Activated naive CD4-positive, alpha-beta T cell treated with anti-CD3 and anti-CD28 coated beads, Interleukin-2, amount 50 U/mL, for 24 hours (primary cell): ENCODE measurements around the gene HOXB3.

Experiments
- H3K27ac Mint-ChIP-seq: one replicate; pipeline ENCODE4 v1.8.0; 2021; ENCODE audit warnings: mild to moderate bottlenecking, mixed read lengths
- H3K27me3 Mint-ChIP-seq: one replicate; pipeline ENCODE4 v1.8.0; 2021; ENCODE audit warnings: mixed read lengths
- H3K36me3 Mint-ChIP-seq: one replicate; pipeline ENCODE4 v1.8.0; 2021; ENCODE audit warnings: mixed read lengths
- H3K4me1 Mint-ChIP-seq: one replicate; pipeline ENCODE4 v1.8.0; 2021; ENCODE audit warnings: mixed read lengths
- H3K4me3 Mint-ChIP-seq: one replicate; pipeline ENCODE4 v1.8.0; 2021; ENCODE audit warnings: mild to moderate bottlenecking, mixed read lengths
- H3K9me3 Mint-ChIP-seq: one replicate; pipeline ENCODE4 v1.8.0; 2021; ENCODE audit warnings: mixed read lengths

Gene HOXB3

DNA sequence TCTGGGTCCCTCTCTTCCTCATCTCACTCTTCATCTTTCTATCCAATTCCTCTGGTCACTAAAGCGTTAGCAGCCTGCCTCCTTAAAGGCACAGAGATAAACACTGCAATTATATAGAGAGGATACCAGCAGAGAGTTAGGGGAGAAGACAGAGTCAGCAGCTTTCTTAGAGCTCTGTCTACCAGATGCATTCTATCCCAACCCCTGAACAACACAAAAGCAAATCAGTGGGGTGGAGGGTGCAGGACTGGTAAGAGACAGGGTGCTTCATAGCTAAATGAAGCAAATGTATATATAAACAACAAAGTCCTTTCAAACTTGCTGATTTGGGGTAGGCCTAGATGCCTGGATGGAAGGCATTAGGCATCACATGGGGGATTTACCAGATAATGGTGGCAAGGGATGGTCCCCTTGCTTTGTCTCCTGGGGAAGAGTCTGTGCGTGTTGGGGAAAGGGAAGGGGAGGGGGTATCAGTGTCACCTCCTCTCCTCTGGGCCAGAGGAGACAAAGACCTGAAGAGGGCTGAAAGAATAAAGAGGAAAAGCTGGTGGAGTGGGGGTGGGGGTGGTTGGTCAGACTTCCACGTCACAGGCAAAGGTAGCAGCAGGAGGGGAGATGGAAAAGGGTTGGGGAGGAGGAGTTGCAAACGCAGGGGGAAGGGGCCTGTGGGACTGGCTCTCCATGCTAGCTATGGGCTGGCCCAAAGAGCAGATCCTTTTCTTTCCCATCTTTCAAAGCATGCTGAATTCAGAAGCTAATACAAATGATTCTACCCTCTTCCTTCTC is 23.9 kb downstream of the HOXB3 start:
- Mint-ChIP-seq H3K4me3 (no peak overlapping the region), H3K4me1 (peaks cover 24% of the 10 kb centered on the region), H3K27me3 (peaks cover 6% of the 10 kb centered on the region), H3K36me3 (peaks cover 2% of the 10 kb centered on the region), H3K27ac (no peak overlapping the region), H3K9me3 (no peaks in the 10 kb centered on the region)

DNA sequence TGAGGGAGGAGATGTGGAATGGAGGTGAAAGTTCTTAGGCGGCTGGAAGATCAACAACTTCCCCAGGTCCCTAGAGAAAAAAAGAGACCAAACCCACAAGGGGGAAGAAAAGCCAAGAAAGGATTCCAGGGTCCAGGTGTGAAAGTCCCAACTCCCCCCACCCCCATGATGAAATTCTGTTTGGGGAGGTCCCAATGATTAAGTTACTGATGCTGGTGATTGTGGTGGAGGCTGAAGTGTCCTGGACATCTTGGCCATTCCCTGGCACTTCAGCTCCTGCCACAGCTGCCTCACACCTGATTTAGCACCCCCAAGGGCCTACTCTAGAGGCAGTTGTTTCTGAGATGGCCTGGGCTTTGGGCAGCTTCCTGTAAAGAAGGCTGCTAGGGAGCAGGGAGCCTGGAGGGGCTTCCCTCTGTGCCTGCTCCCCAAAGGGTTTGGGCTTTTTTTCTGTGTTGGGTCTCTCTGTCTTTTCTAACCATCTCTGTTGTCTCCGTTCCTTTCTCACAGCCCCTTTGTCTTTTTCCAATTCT is 25.0 kb downstream of the HOXB3 start:
- peaks cover 6% of the 10 kb centered on the region for H3K27me3 Mint-ChIP-seq
- H3K36me3 Mint-ChIP-seq = peaks cover 3% of the 10 kb centered on the region
- H3K9me3 Mint-ChIP-seq = no peaks in the 10 kb centered on the region
- H3K4me1 Mint-ChIP-seq = peaks cover 24% of the 10 kb centered on the region
- H3K4me3 Mint-ChIP-seq = no peak overlapping the region
- H3K27ac Mint-ChIP-seq = peak overlapping the region; percentile 75

GRCh38 chr17:48564188-48565021 is 25.6 kb downstream of the HOXB3 start:
- Mint-ChIP-seq H3K4me1 (peaks cover 24% of the 10 kb centered on the region), H3K27me3 (peaks cover 6% of the 10 kb centered on the region), H3K27ac (peak overlapping the region; percentile 75), H3K36me3 (peaks cover 3% of the 10 kb centered on the region), H3K4me3 (no peak overlapping the region), H3K9me3 (no peaks in the 10 kb centered on the region)

DNA sequence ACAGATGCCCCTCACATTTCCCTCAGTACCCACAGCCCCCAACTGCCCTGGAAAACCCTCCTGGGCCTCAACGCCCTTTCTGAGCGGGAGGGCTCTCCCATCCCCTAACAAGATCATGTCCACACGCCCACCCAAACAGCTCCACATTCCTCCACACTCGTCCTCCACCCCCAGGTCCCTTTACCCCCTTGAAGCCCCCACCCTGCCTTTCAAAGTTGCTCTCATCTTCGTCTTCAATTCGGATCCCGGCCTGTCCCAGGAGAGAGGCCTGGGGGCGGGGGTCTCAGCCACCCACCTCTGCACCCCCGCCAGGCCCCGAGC is 26.2 kb downstream of the HOXB3 start:
- Mint-ChIP-seq H3K9me3 (no peaks in the 10 kb centered on the region), H3K27ac (no peak overlapping the region), H3K36me3 (peaks cover 3% of the 10 kb centered on the region), H3K4me3 (no peak overlapping the region), H3K4me1 (peaks cover 21% of the 10 kb centered on the region), H3K27me3 (peaks cover 4% of the 10 kb centered on the region)

DNA sequence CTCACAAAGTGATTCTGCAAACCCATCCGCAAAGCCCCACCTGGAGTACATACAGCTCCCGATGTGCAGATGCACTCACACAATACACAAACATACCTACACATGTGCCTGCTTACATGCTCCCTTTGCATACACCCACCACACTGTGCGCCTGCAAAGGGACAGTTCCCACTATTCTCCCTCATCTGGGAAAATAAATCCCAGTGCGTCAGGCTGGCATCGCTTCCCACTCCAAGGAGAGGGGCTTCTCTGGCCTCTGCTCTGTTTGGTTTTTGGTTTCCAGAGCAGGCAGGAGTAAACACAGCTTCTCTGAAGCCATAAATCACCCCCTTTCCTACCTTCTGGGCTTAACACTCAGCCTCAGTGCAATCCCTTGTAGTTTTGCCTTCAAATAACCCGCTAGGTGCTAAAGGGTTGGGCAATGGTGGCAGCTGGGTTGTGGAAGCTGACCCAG is 26.6 kb downstream of the HOXB3 start:
- no peak overlapping the region for H3K4me3 Mint-ChIP-seq
- peaks cover 3% of the 10 kb centered on the region for H3K36me3 Mint-ChIP-seq
- H3K4me1 Mint-ChIP-seq = peaks cover 17% of the 10 kb centered on the region
- H3K27me3 Mint-ChIP-seq = peaks cover 2% of the 10 kb centered on the region
- no peaks in the 10 kb centered on the region for H3K9me3 Mint-ChIP-seq
- H3K27ac Mint-ChIP-seq = no peak overlapping the region

- no peaks in the 10 kb centered on the region for H3K9me3 Mint-ChIP-seq
- H3K27me3 Mint-ChIP-seq = no peaks in the 10 kb centered on the region
- H3K4me3 Mint-ChIP-seq = no peak overlapping the region
- peaks cover 3% of the 10 kb centered on the region for H3K36me3 Mint-ChIP-seq
- no peak overlapping the region for H3K27ac Mint-ChIP-seq
- peaks cover 15% of the 10 kb centered on the region for H3K4me1 Mint-ChIP-seq
Measured at GRCh38 chr17:48562934-48563333, 27.1 kb downstream of the HOXB3 start.

DNA sequence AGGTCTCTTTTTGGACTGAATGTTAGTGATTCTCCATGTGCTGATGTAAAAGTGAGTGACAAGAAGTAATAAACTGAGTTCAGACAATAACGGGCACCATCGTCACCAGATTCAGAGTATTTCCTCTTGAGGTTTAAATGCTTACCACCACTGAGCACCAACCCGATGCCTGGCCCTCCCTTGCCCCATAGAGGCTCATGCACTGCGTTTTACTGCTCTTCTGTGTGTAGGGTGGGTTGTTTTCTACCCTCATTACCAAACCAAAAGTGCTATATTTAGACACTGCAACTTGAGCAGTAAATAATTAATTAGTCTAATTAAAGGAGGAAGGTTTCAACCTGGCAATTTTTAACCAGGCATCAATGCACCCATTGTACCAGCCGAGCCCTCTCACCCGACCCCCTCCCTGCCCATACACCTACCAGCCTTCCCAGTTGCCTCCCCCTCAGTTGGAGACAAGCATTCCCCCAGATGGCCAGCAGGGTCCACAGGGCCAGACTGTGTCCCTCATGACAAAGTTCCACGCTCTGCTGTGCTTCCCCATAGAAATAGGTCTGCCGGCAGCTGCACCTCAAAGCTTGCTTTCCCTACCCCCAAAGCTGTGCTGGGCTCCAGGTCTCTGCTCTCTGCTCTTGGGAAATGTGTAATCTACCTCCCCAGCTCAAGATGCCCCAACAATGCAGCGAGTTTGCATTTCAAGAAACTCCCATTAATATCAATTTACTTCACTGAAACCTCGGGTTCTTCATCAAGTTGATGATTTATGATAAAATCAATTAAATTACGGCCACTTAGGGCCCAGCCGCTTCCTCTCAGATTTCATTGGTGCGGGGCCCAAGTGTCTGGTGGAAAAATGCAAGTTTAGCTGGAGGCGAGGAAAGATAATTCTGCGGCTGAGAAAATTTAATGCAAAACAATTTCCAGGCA is 27.9 kb downstream of the HOXB3 start:
- Mint-ChIP-seq H3K27me3 (no peaks in the 10 kb centered on the region), H3K9me3 (no peaks in the 10 kb centered on the region), H3K27ac (no peak overlapping the region), H3K36me3 (peaks cover 3% of the 10 kb centered on the region), H3K4me3 (no peak overlapping the region), H3K4me1 (peaks cover 15% of the 10 kb centered on the region)

DNA sequence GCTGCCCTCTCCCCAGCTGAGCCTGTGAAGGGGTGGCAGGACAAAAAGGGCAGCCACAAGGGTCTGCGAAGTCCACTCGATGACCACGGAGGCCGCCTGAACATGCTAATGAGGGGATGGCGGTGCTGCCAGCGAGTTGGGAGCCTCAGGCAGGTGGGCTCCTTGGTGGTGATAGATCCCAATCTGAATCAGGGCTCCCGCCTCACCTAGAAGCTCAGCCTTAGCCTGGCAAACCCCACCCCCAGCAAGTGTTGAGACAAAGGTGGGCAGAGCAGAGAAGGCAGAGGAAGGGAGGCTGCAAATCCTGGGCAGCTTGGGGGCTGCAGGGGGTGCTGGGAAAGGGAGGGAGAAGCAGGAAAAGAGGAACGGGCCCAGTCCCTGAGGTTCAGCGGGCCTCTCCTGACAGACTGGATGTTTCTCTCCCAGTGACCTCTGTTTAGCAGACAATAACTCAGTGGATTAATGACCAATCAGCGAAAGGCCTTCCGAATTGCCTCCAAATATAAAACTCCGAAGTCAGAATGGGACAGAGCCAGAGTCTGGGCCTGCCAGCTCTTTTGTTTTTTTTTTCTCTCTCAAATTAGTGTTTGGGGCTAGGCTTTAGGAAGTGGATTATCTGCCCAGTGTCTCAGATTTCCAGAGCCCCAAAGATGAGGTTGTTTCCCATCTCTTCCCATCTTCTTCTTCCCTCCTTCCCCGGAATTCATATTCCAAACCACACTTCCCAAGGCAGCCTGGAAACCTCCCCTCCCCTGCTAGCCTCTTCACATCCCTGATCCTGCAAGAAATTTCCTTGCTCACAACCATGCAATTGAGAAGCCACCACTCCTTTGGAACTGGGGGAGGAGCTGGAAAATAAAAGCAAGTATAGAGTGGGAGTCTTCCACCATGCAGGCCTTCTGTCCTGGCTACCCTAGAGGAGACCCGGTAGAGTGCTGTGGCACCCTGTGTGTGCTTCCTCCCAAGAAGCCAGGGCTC is 29.9 kb downstream of the HOXB3 start:
- Mint-ChIP-seq H3K9me3 (no peaks in the 10 kb centered on the region), H3K36me3 (peaks cover 3% of the 10 kb centered on the region), H3K4me3 (no peak overlapping the region), H3K4me1 (peaks cover 29% of the 10 kb centered on the region), H3K27me3 (peaks cover under 1% of the 10 kb centered on the region), H3K27ac (peak overlapping the region; percentile 41)

- Mint-ChIP-seq H3K36me3 (peaks cover 3% of the 10 kb centered on the region), H3K27ac (no peak overlapping the region), H3K4me3 (no peak overlapping the region), H3K9me3 (no peaks in the 10 kb centered on the region), H3K4me1 (peaks cover 31% of the 10 kb centered on the region), H3K27me3 (peaks cover 1% of the 10 kb centered on the region)
Measured at GRCh38 chr17:48559122-48559839, 30.8 kb downstream of the HOXB3 start.

- no peak overlapping the region for H3K4me3 Mint-ChIP-seq
- H3K27me3 Mint-ChIP-seq = peaks cover 1% of the 10 kb centered on the region
- H3K27ac Mint-ChIP-seq = no peak overlapping the region
- peaks cover 3% of the 10 kb centered on the region for H3K36me3 Mint-ChIP-seq
- H3K9me3 Mint-ChIP-seq = no peaks in the 10 kb centered on the region
- peaks cover 31% of the 10 kb centered on the region for H3K4me1 Mint-ChIP-seq
Measured at GRCh38 chr17:48558831-48559121, 31.3 kb downstream of the HOXB3 start.

DNA sequence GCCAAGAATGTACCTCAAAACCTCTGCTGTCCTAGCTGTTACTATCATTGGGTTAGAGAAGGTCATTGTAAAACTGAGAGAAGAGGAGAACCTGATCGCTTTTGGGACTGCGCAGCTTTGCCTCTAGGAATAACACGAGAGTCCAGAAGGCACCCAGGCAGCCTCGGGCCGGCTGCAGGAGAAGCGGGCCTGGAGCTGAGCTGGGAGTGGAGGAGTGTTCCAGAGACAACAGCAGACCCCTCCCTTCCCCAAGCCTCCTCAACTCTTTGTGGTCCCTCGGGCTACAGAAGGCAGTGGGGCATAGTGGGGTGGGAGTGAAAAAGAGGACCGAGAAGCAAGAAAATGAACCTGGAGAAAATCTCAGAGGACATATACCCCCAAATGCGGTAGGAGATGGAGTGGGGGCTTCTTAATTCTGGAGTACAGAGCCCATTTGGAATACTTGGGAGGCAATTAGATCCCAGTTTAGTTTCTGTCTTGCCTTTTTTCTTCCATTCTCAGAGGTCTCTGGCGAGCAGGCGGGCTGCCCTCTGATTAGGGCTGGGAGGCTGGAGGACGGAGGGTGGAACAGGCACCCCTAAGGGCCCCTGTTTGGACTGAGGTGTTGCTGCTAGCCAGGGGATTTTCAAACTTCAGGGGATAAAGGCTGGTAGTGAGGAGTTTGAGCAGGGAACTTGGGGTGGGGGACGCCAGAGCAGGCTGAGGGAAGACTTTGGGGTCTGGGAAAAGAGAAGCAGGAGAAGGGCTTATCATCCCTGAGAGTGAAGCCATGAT is 31.8 kb downstream of the HOXB3 start:
- Mint-ChIP-seq H3K4me3 (no peak overlapping the region), H3K27ac (no peak overlapping the region), H3K9me3 (no peaks in the 10 kb centered on the region), H3K36me3 (peaks cover 3% of the 10 kb centered on the region), H3K27me3 (peaks cover 1% of the 10 kb centered on the region), H3K4me1 (peaks cover 31% of the 10 kb centered on the region)

GRCh38 chr17:48556576-48557401 is 33.3 kb downstream of the HOXB3 start:
- H3K27me3 Mint-ChIP-seq = peaks cover 1% of the 10 kb centered on the region
- H3K4me1 Mint-ChIP-seq = peaks cover 23% of the 10 kb centered on the region
- no peak overlapping the region for H3K27ac Mint-ChIP-seq
- no peaks in the 10 kb centered on the region for H3K9me3 Mint-ChIP-seq
- H3K36me3 Mint-ChIP-seq = peaks cover 3% of the 10 kb centered on the region
- H3K4me3 Mint-ChIP-seq = peak overlapping the region; percentile 76

GRCh38 chr17:48556229-48556575 is 33.8 kb downstream of the HOXB3 start:
- Mint-ChIP-seq H3K27me3 (peaks cover 1% of the 10 kb centered on the region), H3K9me3 (no peaks in the 10 kb centered on the region)

More at GRCh38 chr17:48556229-48556575, 33.8 kb downstream of the HOXB3 start:
- Mint-ChIP-seq H3K4me1 (peaks cover 17% of the 10 kb centered on the region), H3K36me3 (peaks cover 2% of the 10 kb centered on the region), H3K4me3 (peak overlapping the region; percentile 76), H3K27ac (no peak overlapping the region)
